Activated CD8-positive, alpha-beta memory T cell treated with anti-CD3 and anti-CD28 coated beads for 36 hours (primary cell): ENCODE measurements around the gene NR5A1. TPM values are rescaled to one million over a fixed set of nuclear protein-coding genes. Genes with fewer than 3 reads are reported as not detected.

Experiments
- CTCF ChIA-PET: fragments of 350-600 bp; sonication (Branson Sonifier 250); formaldehyde crosslinking; loops from one replicate; lab custom pipeline; 2021; ENCODE audit warnings: antibody characterized with exemption; lab: Charles Lee
- POLR2A ChIA-PET: fragments of 350-600 bp; sonication (Branson Sonifier 250); formaldehyde crosslinking; loops from one replicate; lab custom pipeline; 2021; ENCODE audit warnings: antibody characterized with exemption; lab: Charles Lee
- total RNA-seq, 2 experiments: library from RNA; stranded (reverse); gene quantifications; one replicate each; pipeline ENCODE4 v1.2.3, GENCODE V29; 2021

Gene NR5A1
- total RNA-seq, 2 experiments from 2014 or later = not detected

GRCh38 chr9:124487260-124488182, 19.7 kb downstream of the NR5A1 start:
- CTCF ChIA-PET = interaction anchor here (0.5 kb wide), 1 partner anchor 215 kb away, joined by 4 read pairs; no protein-coding TSS in a partner anchor

GRCh38 chr9:124486778-124487259, 20.4 kb downstream of the NR5A1 start:
- ChIA-PET POLR2A (no interaction called here), CTCF (interaction anchor here (0.5 kb wide), 1 partner anchor 216 kb away, joined by 4 read pairs; no protein-coding TSS in a partner anchor)

More at GRCh38 chr9:124487260-124488182, 19.7 kb downstream of the NR5A1 start:
- POLR2A ChIA-PET = no interaction called here

DNA sequence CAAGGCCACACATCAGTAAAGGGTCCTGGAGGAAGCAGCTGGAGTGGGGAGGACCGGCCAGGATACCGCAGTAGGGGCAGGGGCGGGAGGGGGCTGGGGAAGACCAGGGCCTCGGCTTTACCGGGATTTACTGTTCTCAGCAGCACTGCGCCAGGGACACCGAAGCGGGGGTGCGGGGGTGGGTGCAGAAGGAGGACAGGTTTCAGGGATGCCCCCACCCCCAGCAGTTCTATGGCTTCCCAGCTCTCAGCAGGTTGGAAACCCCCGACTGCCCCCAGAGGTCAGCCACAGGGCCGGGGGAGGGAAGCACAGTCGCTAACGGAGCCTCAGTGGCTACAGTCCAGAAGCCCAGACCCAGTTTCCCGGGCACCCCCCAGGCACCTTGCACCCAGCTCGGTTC, 21.3 kb downstream of the NR5A1 start:
- ChIA-PET CTCF (no interaction called here), POLR2A (no interaction called here)

DNA sequence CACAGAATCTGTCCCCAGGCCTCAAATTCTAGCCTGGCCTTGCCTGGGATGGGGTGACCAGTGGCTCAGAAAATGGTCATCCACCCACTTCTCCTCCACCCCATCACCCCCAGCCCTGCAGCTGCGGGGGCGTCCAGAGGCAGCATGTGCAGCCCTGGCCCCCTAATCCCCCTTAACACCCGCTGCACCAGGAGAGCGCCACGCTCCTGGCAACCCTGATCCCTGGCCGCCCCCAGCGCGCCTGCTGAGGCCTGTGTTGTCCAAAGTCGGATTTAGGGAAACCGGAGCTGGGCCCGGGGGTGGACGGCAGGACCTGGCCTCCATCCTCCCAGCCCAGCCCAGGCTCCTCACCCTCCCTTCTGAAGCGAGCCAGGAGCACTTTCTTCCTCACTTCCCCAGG, 22.0 kb downstream of the NR5A1 start:
- ChIA-PET POLR2A (no interaction called here), CTCF (no interaction called here)

DNA sequence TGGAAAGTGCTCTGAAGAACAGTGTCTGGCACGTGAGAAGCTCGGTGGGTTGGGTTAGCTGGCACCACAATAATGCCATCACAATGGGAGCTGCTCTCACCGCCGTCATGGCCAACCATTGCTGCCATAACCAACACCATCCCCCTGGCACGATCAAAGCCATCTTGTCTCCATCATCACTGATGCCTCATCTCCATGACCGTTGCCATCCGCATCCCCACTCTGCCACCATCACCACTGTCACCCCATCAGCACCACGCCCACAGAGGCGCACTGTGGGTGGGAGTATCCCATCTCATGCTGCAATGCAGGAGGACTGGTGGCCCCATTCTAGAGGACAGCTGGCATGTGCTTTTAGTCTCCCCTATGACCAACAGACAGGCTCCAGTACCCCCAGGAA, 23.7 kb downstream of the NR5A1 start:
- ChIA-PET POLR2A (no interaction called here), CTCF (no interaction called here)

- CTCF ChIA-PET = no interaction called here
- POLR2A ChIA-PET = no interaction called here
These were observed 24.7 kb downstream of the NR5A1 start for GRCh38 chr9:124482431-124483031.

- POLR2A ChIA-PET = no interaction called here
- CTCF ChIA-PET = no interaction called here
These were observed 26.1 kb downstream of the NR5A1 start for GRCh38 chr9:124481115-124481514.

GRCh38 chr9:124480621-124480981, 26.6 kb downstream of the NR5A1 start:
- ChIA-PET POLR2A (no interaction called here), CTCF (no interaction called here)

DNA sequence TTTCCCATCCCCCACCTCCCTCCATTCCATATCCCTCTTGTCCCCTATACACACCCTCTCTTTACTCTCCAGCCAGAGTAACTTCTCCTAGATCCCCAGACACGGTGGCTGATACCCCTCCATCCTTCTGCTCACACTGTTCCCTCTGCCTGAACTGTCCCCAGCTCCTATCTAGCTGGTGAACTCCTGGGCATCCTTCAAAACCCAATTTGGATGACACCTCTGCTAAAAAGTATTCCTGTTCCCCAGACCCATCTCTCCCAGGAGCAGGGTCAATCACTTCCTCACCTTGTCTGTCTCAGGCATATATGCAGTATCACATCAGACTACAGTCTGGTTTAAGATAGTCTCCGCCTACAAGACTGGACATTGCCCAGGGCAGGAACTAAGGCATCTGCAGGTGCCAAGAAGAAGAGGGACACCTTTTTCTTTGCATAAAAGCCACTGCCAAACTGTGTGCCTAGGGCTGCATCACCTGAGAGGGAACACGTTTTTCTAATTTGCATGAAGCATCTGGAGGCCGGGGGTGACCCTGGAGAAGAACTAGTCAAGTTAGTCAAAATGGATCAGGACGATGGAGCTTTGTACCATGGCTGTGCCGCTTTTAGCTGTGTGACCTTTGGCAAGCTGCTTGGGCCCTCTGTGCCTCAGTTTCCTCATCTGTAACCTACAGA, 27.1 kb downstream of the NR5A1 start:
- ChIA-PET CTCF (no interaction called here), POLR2A (no interaction called here)

DNA sequence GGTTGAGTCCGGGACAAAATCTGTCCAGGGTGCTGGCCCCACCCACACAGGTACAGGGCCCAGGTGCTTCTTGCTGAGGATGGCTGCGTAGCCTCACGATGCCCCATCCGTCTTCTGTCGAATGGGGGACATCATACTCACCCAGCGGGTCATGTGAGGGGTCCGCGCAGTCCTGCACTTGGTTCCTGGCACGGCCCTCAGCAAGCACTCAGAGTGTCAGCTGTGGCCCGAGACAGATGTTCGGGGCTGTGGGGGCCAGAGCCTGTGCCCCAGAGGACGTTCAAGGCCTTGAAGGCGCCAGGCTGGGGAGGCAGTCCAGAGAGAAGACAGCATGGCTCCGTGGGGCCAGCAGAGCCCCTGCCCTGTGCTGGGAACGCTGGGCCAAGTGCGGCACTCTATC, 27.8 kb downstream of the NR5A1 start:
- CTCF ChIA-PET = no interaction called here
- POLR2A ChIA-PET = no interaction called here

DNA sequence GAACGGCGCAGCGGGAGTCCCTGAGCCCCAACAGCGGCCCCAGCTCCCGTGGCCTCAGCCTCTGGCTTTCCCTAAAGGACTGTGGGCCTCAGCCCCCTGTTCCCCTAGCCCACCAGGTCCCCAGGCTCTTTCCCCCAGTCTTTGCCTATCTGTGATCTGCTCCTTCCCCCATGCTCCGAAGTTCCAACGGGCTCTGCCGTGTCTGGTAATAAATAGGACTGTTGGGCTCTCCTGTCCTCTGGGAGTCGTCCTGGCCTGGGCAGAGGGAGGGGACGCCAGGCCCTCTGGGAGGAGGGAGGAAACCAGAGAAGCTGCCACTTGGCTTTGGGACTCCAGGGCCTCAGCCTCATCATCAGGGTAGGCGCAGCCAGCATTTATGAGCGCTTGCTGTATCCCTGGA, 28.8 kb downstream of the NR5A1 start:
- ChIA-PET POLR2A (no interaction called here), CTCF (no interaction called here)

DNA sequence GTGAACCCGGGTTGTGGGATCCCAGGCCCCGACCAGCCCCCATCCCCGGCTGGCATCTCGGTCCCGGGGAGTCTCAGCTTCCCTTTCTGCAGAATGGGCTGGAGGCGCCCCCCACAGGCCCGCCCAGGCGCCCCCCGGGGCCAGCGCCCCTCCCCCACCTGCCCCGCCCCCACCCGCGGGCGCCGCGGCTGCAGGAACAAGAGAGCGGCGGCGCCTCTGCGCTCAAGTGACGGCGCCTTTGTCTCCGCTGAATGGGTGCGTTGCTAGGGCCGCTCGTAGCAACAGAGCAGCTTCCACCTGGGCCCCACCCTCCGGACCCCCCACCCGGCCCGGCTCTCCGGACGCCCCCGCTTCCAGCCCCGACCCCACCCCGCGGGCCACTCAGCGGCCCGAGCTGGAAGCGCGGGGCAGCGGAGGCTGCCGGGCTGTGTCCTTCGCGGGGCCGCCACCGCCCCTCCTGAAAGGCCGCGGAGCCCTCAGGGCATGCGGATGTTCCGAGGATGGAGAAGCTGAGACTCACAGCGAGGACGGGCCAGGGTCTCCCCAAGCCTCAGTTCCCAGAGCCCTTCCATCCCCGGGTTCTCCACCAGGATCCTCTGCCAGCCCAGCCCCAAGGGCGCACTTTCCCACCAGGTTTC, 29.4 kb downstream of the NR5A1 start:
- CTCF ChIA-PET = no interaction called here
- POLR2A ChIA-PET = no interaction called here

- ChIA-PET CTCF (no interaction called here), POLR2A (no interaction called here)
These were observed 30.0 kb downstream of the NR5A1 start for GRCh38 chr9:124477211-124477647.

DNA sequence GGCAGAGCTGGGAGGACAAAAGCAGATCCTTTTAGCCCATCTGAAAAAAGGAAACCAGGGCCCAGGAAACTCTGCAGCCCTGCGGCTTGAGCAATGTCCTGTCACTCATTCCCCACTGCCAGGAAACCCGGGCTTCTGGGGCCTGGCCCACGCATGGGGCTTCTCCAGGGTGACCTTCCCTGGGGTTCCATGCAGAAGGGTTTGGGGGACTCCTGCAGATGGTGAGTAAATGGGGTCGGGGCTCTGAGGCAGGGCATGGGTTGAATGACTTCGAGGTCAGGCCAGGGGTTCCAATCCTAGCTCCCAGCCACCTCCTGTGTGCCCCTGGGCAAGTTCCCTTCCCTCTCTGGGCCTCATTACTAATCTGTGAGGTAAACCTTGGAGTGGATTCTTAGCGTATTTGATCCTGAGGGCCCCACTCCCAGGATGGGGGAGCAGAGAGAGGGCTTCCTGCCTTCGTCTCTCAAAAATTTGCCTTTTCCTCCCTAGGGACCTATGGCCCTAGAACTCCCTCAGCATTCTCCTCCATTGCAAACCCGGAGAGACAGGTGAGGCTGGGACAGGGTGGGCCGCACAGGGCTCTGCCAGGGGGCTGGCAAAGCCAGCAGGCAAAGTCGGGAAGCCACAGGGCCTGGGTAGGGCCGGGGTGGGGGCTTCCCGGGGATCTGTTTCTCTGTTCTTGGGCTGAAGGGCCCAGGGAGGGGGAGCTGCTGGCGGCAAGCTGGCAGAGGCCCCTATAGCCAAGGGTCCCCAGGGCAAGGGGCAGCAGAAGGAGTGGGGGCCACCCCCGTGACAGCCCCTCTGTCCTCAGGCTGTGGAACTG, 31.1 kb downstream of the NR5A1 start:
- ChIA-PET POLR2A (no interaction called here), CTCF (no interaction called here)

DNA sequence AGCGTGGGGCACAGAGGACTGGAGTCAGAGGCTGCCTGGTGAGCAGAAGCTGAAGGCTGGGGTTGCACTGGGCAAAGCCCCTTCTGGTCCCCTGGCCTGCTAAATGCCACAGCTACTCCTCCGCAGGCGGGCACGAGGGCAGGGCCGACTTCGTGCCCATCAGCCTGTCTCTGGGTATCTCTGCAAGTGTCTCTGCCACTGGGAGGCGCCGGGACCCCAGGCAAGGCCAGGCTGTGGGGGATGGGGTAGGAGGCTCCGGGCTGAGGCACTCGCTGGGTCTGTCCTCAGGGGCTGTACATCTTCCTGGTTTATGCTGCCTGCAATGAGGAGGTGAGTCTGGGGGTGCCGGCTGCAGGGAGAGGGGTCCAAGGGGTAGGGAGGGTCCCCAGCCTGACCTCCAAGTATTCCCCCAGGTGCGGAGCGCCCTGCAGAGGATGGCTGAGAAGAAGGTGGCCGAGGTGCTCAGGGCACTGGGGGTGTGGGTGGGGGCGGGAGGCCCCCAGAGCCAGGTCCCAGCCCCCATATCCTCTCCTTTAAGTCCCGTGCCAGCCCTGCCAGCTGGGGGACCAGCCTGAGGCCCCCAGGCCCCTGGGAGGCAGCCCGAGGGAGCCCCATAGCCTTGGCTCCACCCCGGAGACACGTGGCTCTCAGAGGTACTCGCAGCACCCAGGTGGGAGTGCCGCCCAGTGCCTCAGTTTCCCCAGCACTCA, 31.9 kb downstream of the NR5A1 start:
- ChIA-PET CTCF (no interaction called here), POLR2A (no interaction called here)

DNA sequence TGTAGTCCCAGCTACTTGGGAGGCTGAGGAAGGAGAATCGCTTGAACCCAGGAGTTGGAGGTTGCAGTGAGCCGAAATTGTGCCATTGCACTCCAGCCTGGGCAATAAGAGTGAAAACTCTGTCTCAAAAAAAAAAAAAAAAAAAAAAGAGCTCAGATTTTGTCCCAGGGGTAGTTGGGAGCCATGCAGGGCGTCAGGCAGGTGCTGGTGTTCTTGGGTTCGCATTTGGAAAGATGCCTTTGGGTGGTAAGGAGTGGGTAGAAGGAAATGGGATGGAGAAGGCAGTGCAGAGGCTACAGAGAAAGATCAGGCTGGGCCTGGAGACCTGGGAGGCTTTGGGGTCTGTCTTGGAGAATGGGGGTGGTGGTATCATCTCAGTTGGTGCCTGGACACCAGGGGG, 33.0 kb downstream of the NR5A1 start:
- CTCF ChIA-PET = no interaction called here
- POLR2A ChIA-PET = no interaction called here

DNA sequence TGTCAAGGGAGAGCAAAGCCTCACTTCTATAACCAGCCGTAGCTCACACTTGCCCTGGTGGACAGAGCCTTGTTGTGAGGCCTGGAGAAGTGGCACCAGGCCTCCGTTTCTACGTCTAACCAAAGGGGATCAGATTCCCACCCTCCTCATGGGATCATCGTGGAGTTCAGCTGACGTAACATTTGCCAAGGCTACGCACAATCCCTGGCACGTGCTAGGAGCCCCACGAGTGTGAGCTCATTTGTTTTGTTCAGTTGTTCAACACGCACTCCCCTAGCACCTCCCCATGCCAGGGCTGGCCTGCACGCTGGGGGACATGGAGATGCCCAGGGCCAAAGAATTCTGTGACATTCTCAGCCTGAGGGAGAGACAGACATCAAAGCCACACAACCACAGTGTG, 33.9 kb downstream of the NR5A1 start:
- POLR2A ChIA-PET = no interaction called here
- CTCF ChIA-PET = interaction anchor here (1.2 kb wide), 1 partner anchor 64 kb away, joined by 4 read pairs; no protein-coding TSS in a partner anchor

DNA sequence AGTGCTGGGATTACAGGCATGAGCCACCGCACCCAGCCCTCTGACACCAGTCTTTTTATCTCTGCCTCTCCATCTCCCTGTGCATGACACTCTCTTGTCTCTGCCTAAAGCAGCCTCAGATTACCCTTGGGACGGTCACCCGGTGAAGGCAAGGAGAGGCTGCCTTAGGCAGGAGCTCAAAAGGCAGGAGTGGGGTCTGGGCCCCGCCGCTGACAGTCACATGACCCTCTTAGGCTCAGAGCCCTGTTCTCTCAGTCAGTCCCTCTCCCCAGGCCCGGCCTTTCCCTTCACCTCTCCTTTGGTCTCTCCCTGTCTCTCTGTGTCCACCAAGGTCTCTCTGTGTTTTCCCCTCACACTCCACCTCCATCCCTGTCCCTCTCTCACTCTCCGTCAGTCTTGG, 34.4 kb downstream of the NR5A1 start:
- POLR2A ChIA-PET = no interaction called here
- CTCF ChIA-PET = interaction anchor here (1.2 kb wide), 1 partner anchor 65 kb away, joined by 4 read pairs; no protein-coding TSS in a partner anchor
